A204.1 (cell line): ENCODE data around the gene PPP4R4.
"Not testable (repeated sequence)": the region's sequence is repeated elsewhere in the genome, so short reads cannot be mapped to it uniquely, and the experiment has no call there.

Source experiments
- FAIRE-seq: peaks from 2 replicates; lab custom pipeline; 2012; peaks lifted over from hg19 to GRCh38; lab: Jason Lieb, UNC

Gene PPP4R4

GRCh38 chr14:94145902-94146527, 28.1 kb upstream of the PPP4R4 start:
- no peak for FAIRE-seq

DNA sequence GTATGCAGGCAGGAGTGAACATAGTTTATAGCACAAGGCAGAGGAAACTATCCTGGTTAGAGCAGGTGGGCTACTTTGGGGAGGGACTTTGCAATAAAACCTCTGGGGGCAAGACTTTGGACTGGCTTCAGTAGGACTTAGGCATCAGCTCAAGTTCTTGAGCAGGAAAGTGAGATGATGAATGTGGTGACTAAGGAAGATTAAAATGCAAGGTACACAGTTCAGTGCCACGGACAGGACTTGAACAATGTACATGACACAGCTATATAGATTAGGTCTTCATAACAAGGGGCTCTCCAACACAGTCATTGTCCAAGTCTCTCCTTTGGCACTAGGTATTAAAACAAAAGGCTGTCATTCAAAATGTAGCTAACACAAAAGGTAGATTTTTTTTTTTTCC, 21.4 kb upstream of the PPP4R4 start:
- no peak for FAIRE-seq

DNA sequence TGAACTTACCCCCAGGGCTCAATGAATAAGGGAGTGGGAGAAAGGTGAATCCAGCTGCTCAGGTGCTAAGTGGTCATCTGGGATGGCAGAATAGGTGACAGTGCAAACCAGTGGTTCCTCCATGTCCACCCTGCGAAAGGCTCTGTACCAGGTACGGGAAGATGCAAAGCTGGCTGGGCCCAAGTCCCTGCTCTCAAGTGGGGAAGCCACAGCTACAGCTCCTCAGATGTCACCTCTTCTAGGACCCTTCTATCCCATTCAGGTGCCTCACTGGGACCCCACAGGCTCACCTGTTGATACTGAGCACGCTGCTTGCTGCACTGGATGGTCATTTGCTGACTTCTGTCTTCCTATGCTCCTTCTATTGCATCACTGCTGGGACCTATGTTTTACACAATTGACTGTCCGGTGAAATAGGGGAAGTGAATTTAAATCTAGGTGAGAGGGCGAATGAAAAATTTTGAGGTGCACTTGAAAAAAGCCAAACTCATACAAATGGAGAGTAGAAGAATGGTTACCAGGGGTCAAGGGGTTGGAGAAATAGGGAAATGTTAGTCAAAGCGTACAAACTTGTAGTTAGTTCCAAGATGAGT, 20.3 kb upstream of the PPP4R4 start:
- FAIRE-seq, result no peak

DNA sequence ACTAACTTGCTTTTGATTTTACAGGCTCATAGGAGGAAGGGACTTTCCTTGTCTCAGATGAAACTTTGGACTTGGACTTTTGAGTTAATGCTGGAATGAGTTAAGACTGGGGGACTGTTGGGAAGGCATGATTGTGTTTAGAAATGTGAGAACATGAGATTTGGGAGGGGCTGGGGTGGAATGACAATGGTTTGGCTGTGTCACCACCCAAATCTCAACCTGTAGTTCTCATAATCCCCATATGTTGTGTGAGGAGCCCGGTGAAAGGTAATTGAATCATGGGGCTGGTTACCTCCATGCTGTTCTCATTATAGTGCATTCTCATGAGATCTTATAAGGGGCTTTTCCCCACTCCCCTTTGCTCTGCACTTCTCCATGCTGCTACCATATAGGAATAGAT, 18.0 kb upstream of the PPP4R4 start:
- FAIRE-seq, result not testable (repeated sequence)

GRCh38 chr14:94157197-94157596, 16.9 kb upstream of the PPP4R4 start:
- FAIRE-seq, result no peak

GRCh38 chr14:94158239-94158883, 15.8 kb upstream of the PPP4R4 start:
- FAIRE-seq, result no peak

GRCh38 chr14:94161058-94161457, 13.1 kb upstream of the PPP4R4 start:
- FAIRE-seq, result no peak

DNA sequence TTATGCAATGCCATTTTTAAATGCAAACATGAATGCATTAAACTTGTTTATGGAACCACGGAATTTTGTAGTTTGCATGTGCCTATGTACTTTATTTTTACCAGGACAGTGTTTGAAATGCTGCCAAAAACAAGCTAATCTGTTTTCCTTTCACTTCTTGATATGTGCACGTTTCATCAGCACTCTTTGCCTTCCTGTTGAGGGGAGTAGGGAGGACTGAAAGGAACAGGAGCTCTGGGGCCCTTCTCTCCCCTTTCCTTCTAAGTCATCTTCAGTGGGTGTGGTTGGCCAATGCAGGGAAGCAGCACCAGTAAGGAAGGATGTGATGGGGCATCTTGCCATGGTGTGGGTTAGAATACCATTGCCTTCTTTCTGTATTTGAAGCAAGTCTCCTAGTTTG, 12.1 kb upstream of the PPP4R4 start:
- FAIRE-seq, result no peak

GRCh38 chr14:94162466-94162865, 11.7 kb upstream of the PPP4R4 start:
- FAIRE-seq, result no peak

- no peak for FAIRE-seq
These were observed 10.3 kb upstream of the PPP4R4 start for GRCh38 chr14:94163796-94164195.

GRCh38 chr14:94164685-94165431, 9.3 kb upstream of the PPP4R4 start:
- FAIRE-seq, result no peak

DNA sequence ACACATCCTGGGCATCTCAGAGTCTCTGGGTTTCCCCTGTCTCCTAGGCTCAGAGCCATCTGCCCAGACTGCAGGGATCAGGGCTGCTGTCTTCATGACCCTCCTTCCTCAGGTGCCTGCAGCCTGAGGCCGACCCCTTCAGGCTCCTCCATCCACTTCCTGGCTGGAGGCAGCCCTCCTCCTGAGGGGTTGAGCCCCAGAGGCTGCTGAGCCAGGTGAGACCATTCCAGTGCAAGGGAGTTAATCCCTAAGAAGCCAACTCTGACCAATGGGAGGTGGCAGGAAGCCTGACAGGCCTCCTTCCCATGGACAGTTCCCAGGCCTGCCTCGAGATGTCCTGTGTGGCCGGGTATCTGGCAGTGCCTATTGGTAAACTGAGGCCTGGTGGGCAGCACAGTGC, 8.4 kb upstream of the PPP4R4 start:
- FAIRE-seq, result no peak

DNA sequence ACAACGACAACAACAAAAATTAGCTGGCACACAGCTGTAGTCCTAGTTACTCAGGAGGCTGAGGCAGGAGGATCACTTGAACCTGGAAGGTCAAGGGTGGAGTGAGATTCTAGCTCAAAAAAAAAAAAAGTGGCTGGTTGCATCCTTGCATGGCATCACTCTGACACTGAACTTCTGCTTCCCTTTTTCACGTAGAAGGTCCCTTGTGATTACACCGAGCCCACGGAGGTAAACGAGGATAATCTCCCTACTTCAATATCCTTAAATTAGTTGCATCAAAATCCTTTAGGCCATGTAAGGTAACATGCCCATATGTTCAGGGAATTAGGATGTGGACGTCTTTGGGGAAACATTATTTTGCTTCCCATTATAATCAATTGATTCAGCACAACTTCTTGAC, 4.0 kb upstream of the PPP4R4 start:
- FAIRE-seq, result no peak

DNA sequence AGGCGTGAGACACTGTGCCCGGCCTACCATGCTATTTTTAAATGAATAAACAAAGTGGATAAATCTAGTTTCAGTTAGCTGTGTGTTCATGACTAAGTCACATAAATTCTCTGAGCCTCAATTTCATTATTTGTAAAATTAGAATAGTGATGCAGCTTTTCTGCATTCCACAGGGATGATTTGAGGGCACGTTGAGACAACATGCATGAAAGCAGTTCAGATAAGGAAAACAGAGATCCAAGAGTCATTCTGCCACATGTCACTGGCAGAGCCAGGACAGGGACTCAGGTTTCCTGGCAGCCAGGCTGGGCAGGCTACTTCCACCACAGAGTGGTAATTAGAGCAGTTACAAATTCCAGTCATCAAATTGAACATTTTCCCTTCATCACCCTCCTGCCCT, 2.9 kb upstream of the PPP4R4 start:
- FAIRE-seq, result no peak

- no peak for FAIRE-seq
These were observed 1.6 kb upstream of the PPP4R4 start for GRCh38 chr14:94172545-94172944.

DNA sequence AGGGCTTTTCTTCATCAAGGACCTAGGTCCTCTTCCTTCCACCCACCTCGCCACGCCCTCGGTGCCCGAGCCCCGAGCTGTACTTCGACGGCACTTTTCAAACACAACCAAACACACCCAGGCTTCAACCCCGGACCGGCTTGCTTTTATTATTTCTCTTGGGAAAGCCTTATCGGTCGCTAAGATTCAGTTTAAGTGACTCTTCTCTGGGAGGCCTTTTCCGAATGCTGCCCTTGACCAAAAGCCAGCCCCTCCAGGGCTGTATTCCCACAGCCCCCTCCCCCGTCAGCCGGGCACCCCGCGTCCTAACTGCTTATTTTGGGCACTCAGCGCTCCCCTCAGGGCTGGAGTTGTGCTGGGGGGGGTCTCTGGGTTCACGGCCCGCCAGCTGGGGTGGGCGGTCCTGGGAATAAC, 644 bp upstream of the PPP4R4 start:
- FAIRE-seq, result no peak

DNA sequence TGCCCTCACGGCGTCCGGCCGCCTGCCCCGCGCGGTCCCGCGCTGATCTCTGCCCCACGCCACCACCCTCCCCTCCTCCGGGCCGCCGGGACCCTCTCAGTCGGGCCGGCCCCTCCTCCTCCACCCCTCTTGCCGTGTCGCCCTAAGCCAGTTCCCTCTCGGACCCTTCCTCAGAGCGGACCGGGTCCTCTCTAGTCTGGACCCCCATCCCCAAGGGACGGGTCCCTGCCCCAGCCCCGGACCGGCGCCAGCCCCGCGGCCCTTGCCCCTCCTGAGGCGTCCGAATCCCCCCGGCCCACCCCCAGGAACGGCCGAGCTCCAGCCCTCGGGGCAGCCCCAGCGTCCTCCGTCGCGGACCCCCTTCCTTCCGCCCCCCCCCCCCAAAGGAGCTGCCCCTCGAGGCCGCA, 485 bp downstream of the PPP4R4 start:
- no peak for FAIRE-seq

DNA sequence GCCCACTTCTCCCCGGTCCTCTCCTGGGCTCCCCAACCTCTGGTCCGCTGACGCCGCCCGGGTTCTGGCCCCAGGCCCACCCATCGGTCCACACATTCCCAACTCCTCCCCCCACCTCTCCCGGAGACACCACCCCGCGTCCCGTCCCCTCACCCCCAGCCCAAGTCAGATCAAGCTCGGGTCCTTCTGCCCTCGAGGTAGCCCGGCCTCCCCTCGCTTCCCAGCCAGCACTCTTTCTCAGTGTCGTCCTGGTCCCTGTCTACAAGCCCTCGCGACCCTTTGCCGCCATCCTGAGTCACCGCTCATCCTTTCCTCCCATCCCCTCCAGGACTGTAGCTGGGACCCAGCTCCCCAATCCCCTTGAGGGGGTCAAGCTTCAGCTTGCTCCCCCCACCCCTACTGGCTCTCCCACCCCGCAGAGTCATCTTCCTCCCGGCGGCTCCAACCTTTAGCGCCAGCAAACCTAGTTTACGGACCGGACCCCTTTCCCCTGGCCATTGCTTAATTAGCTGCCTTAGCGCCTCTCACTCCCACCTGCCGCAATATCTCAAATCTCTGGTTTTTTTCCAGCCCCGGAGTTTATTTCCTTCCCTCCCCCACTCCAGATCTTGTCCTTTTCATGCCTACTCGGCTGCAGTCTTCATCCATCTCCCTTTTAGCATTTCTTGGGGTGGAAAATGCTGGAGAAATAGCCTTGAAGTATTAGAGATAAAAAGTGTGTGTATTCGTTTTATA, 1.1 kb downstream of the PPP4R4 start:
- no peak for FAIRE-seq

GRCh38 chr14:94175747-94176146, 1.6 kb downstream of the PPP4R4 start:
- no peak for FAIRE-seq

DNA sequence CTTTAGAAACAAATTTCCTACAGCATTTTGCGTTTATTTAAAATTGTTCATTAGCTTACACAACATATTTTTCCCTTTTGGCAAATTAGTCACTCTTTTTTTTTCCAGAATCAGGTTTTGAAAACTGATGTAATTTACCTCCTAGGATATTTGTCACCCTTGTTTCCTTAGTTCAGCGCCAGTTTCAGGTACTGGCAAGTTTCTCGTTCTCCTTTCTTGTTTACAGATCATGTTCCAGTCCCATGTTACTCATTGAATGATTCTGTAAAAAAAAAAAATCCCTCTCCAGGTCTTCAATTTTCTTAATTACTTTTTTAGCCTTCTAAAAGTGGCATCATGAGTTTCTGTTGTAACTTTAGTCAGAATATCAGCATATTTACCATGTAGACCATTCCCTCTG, 2.7 kb downstream of the PPP4R4 start:
- no peak for FAIRE-seq

GRCh38 chr14:94177806-94178205, 3.7 kb downstream of the PPP4R4 start:
- no peak for FAIRE-seq

- FAIRE-seq, result no peak
These were observed 5.1 kb downstream of the PPP4R4 start for GRCh38 chr14:94179244-94179643.
